HG03139 (cell line): ENCODE results near the gene GAGE12C.
"Not testable (repeated sequence)": the region's sequence is repeated elsewhere in the genome, so short reads cannot be mapped to it uniquely, and the experiment has no call there.

Experiments used
- ATAC-seq: cut with Tn5 transposase; IDR thresholded peaks from one replicate; pipeline ENCODE4 v1.9.1; 2021; ENCODE audit not compliant: unreplicated experiment

Gene GAGE12C

GRCh38 chrX:49531877-49532276, at the start of gene GAGE12C:
Gene GAGE12C, plus strand, starts transcription at chrX:49532177. Its CDS starts 1,155 bp downstream, at chrX:49533332.
- ATAC-seq: not testable (repeated sequence)

GRCh38 chrX:49541433-49541832, 9.5 kb downstream of the GAGE12C start, which contains the start of gene GAGE12D:
Gene GAGE12D, plus strand, starts transcription at chrX:49541733. Its CDS starts 1,155 bp downstream, at chrX:49542888.
- not testable (repeated sequence) for ATAC-seq

- ATAC-seq: not testable (repeated sequence)
Observed at GRCh38 chrX:49550989-49551388, 19.0 kb downstream of the GAGE12C start, which contains the start of gene GAGE12E. Gene GAGE12E, plus strand, starts transcription at chrX:49551289. Its CDS starts 1,155 bp downstream, at chrX:49552444.

- not testable (repeated sequence) for ATAC-seq
Observed at GRCh38 chrX:49560542-49560941, 28.6 kb downstream of the GAGE12C start, which contains the start of gene GAGE12F. Gene GAGE12F, plus strand, starts transcription at chrX:49560842. Its CDS starts 1,155 bp downstream, at chrX:49561997.

- ATAC-seq: not testable (repeated sequence)
Observed at GRCh38 chrX:49568728-49569127, 36.8 kb downstream of the GAGE12C start.

GRCh38 chrX:49569152-49569551, 37.2 kb downstream of the GAGE12C start:
- ATAC-seq: not testable (repeated sequence)

GRCh38 chrX:49570100-49570499, 38.1 kb downstream of the GAGE12C start, which contains the start of gene GAGE12G:
Gene GAGE12G, plus strand, starts transcription at chrX:49570400. Its CDS starts 1,155 bp downstream, at chrX:49571555.
- not testable (repeated sequence) for ATAC-seq

- not testable (repeated sequence) for ATAC-seq
Observed at GRCh38 chrX:49579649-49580048, 47.7 kb downstream of the GAGE12C start, which contains the start of gene GAGE12H. Gene GAGE12H, plus strand, starts transcription at chrX:49579949. Its CDS starts 1,155 bp downstream, at chrX:49581104.
